ENCODE data around the gene TMEM248. TPM values are rescaled to one million over a fixed set of nuclear protein-coding genes. Genes with fewer than 3 reads are reported as not detected.

The TMEM248 gene
- polyA plus RNA-seq, 6 donors from 2014 or later: 135 to 160 (median 150) TPM

GRCh38 chr7:67006965-67007364 is 85.9 kb downstream of the TMEM248 start:
- H3K9me3 Mint-ChIP-seq: no peaks in the 10 kb centered on the region
- H3K4me1 Mint-ChIP-seq: peaks cover 0 to 7% (median 6%) of the 10 kb centered on the region in 3 donors
- DNase-seq (no peak), ATAC-seq (ENCODE audit: low read depth in 2 of 2) (no peak)
- no peaks in the 10 kb centered on the region for H3K27me3 Mint-ChIP-seq
- H3K4me3 Mint-ChIP-seq: no peak overlapping the region
- peak overlapping the region in 1 of 6 donors; percentile 19 for H3K27ac Mint-ChIP-seq
- peaks cover 0 to 5% of the 10 kb centered on the region in 2 donors for H3K36me3 Mint-ChIP-seq

Other genes starting within 250 kb of the TMEM248 start
- gene RABGEF1, start 180.5 kb upstream of the TMEM248 start, polyA plus RNA-seq (ENCODE audit: low read depth in 6 of 6): 10 to 100 TPM; 44.8 to 67.3 (median 55.9) TPM
- gene SBDS, start 74.4 kb downstream of the TMEM248 start, polyA plus RNA-seq (ENCODE audit: low read depth in 6 of 6): 100 to 1,000 TPM in 1 of 6 donors, 10 to 100 TPM in 5; 47.5 to 105 (median 67.4) TPM
- gene TYW1, start 75.6 kb downstream of the TMEM248 start, polyA plus RNA-seq (ENCODE audit: low read depth in 6 of 6): 10 to 100 TPM; 14.7 to 29.2 (median 19.2) TPM